Endothelial cell of umbilical vein (primary cell): ENCODE results near the gene TRERF1. TPM values are rescaled to one million over a fixed set of nuclear protein-coding genes. Genes with fewer than 3 reads are reported as not detected.

Experiments used
- BruUV-seq: library from RNA; stranded (reverse); fragments of 400-500 nt; replicated peaks from 2 replicates; lab custom pipeline; 2021; lab: Mats Ljungman, UMichigan
- CTCF ChIA-PET: fragments of 300-600, 350-600 bp; sonication (Branson Sonifier 250); formaldehyde crosslinking; loops from one replicate; lab custom pipeline; 2021; ENCODE audit warnings: antibody characterized with exemption, inconsistent platforms; lab: Charles Lee
- POLR2A ChIA-PET: fragments of 300-600, 350-600 bp; sonication (Branson Sonifier 250); formaldehyde crosslinking; loops from one replicate; lab custom pipeline; 2021; ENCODE audit warnings: antibody characterized with exemption, inconsistent platforms; lab: Charles Lee
- DNase-seq: peaks from one replicate; pipeline ENCODE4 v3.0.0-alpha.2; 2011; ENCODE audit warnings: low read depth, low spot score
- FAIRE-seq: peaks from 2 replicates; lab custom pipeline; 2011; peaks lifted over from hg19 to GRCh38; lab: Jason Lieb, UNC
- H2AFZ ChIP-seq: 2 replicates; pipeline ENCODE4 v1.6.0; 2012; ENCODE audit warnings: low read depth, low read length, control low read depth, inconsistent platforms
- H3K27ac ChIP-seq: 2 replicates; pipeline ENCODE4 v1.5.1; 2011; ENCODE audit warnings: low read depth, mild to moderate bottlenecking, control low read depth, low read length, moderate library complexity; ENCODE audit not compliant: insufficient read depth
- H3K27me3 ChIP-seq, 2 experiments: 2 replicates each; pipeline versions ENCODE4 v1.6.0 to v1.6.1; 2011; ENCODE audit warnings: low read length in 2 of 2, mixed read lengths in 1 of 2; ENCODE audit not compliant: control insufficient read depth in 2 of 2, insufficient read depth in 2 of 2
- H3K36me3 ChIP-seq, 2 experiments: 2 replicates in 1 of 2; 3 replicates in 1 of 2; pipeline ENCODE4 v1.5.1; 2011; ENCODE audit warnings: low read length in 2 of 2, mild to moderate bottlenecking in 1 of 2, moderate library complexity in 1 of 2; ENCODE audit not compliant: control insufficient read depth in 2 of 2, insufficient read depth in 2 of 2; ENCODE audit errors: extremely low read depth in 1 of 2
- H3K4me1 ChIP-seq: 3 replicates; pipeline ENCODE4 v1.5.1; 2011; ENCODE audit warnings: mild to moderate bottlenecking, low read length; ENCODE audit not compliant: control insufficient read depth, insufficient read depth; ENCODE audit errors: extremely low read depth
- H3K4me2 ChIP-seq: 2 replicates; pipeline ENCODE4 v1.6.1; 2011; ENCODE audit warnings: low read length, control low read depth, mixed read lengths; ENCODE audit not compliant: insufficient read depth
- H3K4me3 ChIP-seq, 3 experiments: fragments of 200-600 bp in 1 of 3; sonication (generic), shearing (Covaris generic) in 1 of 3; replicated peaks in 1 of 3; 2 replicates each; pipeline ENCODE4 v1.5.1; 2011 to 2016; ENCODE audit warnings: control low read depth in 3 of 3, low read length in 3 of 3, mild to moderate bottlenecking in 2 of 3, inconsistent platforms in 1 of 3, low read depth in 1 of 3, moderate library complexity in 1 of 3; ENCODE audit not compliant: insufficient read depth in 1 of 3
- H3K79me2 ChIP-seq: 2 replicates; pipeline ENCODE4 v1.6.0; 2012; ENCODE audit warnings: low read length, inconsistent platforms; ENCODE audit not compliant: control insufficient read depth, insufficient read depth
- H3K9ac ChIP-seq: replicated peaks from 2 replicates; pipeline ENCODE3; 2011; ENCODE audit warnings: low read length, control low read depth; ENCODE audit not compliant: insufficient read depth; ENCODE audit errors: extremely low read depth
- H3K9me1 ChIP-seq: replicated peaks from 3 replicates; pipeline ENCODE4 v1.6.0; 2011; ENCODE audit warnings: mild to moderate bottlenecking, low read length; ENCODE audit not compliant: control insufficient read depth, insufficient read depth; ENCODE audit errors: extremely low read depth
- H3K9me3 ChIP-seq: replicated peaks from 2 replicates; pipeline ENCODE4 v1.5.1; 2012; ENCODE audit warnings: low read length, inconsistent platforms; ENCODE audit not compliant: control insufficient read depth, insufficient read depth
- H4K20me1 ChIP-seq: replicated peaks from 2 replicates; pipeline ENCODE3; 2011; ENCODE audit warnings: mild to moderate bottlenecking, low read length; ENCODE audit not compliant: control insufficient read depth, insufficient read depth; ENCODE audit errors: extremely low read depth
- CTCF ChIP-seq, 2 donors: IDR thresholded peaks; 1 replicate in 1 of 2; 2 replicates in 1 of 2; pipeline ENCODE4 v1.5.1; 2011; ENCODE audit warnings: low read length in 2 of 2, mild to moderate bottlenecking in 2 of 2, moderate library complexity in 2 of 2, control low read depth in 1 of 2, inconsistent platforms in 1 of 2, low read depth in 1 of 2; ENCODE audit not compliant: insufficient read depth in 1 of 2; ENCODE audit errors: extremely low read depth in 1 of 2
- EZH2 ChIP-seq: IDR thresholded peaks from 2 replicates; pipeline ENCODE4 v1.6.1; 2012; ENCODE audit warnings: borderline replicate concordance, low read depth, mild to moderate bottlenecking, moderate library complexity, low read length, inconsistent platforms; ENCODE audit not compliant: severe bottlenecking
- FOS ChIP-seq: IDR thresholded peaks from 2 replicates; pipeline ENCODE4 v1.6.1; 2011; ENCODE audit warnings: mild to moderate bottlenecking, low read length, moderate library complexity, borderline replicate concordance; ENCODE audit not compliant: insufficient read depth
- GATA2 ChIP-seq: IDR thresholded peaks from 2 replicates; pipeline ENCODE4 v1.7.0; 2011; ENCODE audit warnings: low read depth, mild to moderate bottlenecking, moderate library complexity, mixed read lengths, low read length; ENCODE audit not compliant: insufficient read length, insufficient read depth
- JUN ChIP-seq: IDR thresholded peaks from 2 replicates; pipeline ENCODE4 v1.6.1; 2011; ENCODE audit warnings: borderline replicate concordance, low read depth; ENCODE audit not compliant: insufficient read length, insufficient read depth
- MAX ChIP-seq: IDR thresholded peaks from 2 replicates; pipeline ENCODE4 v1.6.1; 2011; ENCODE audit not compliant: insufficient read depth, insufficient read length
- MYC ChIP-seq: IDR thresholded peaks from one replicate; pipeline ENCODE4 v1.6.1; 2011; ENCODE audit warnings: mild to moderate bottlenecking, low read depth, low read length
- POLR2A ChIP-seq: IDR thresholded peaks from 2 replicates; pipeline ENCODE4 v1.6.1; 2012; ENCODE audit warnings: low read depth, mild to moderate bottlenecking, control low read depth, low read length
- POLR2AphosphoS5 ChIP-seq: IDR thresholded peaks from 2 replicates; pipeline ENCODE4 v1.6.1; 2012; ENCODE audit warnings: low read depth, mild to moderate bottlenecking, control low read depth, low read length, moderate library complexity; ENCODE audit not compliant: insufficient read depth
- dilution Hi-C: fragments of 300-500 bp; cut with MboI; formaldehyde crosslinking; loops from one replicate; pipeline ENCODE4 v1.15.0; 2019; ENCODE audit warnings: low sequenced_read_pairs; ENCODE audit not compliant: extremely low pct_ligation_motif_present
- intact Hi-C: fragments of 100-400 bp; cut with micrococcal nuclease; formaldehyde crosslinking; loops from one replicate; pipeline ENCODE4 v1.10.0; 2022
- polyA plus RNA-seq, 4 experiments: library from polyadenylated mRNA; depleted of rRNA in 3 of 4; stranded (reverse) in 3 of 4; unstranded in 1 of 4; fragments of >200 nt; gene quantifications; 2 replicates each; pipeline versions ENCODE4 v1.2.1 to v1.2.3, GENCODE V29; 2011 to 2012; ENCODE audit warnings: missing spikeins in 1 of 4
- total RNA-seq: library from RNA; stranded (reverse); gene quantifications from 2 replicates; pipeline ENCODE4 v1.2.3, GENCODE V29; 2021

Gene TRERF1
- total and polyA plus RNA-seq, 2 donors (not counting 3 experiments of a cell fraction or from before 2014, with no cell fraction given): 0.73 to 5.5 TPM

GRCh38 chr6:42419490-42420280, 32.0 kb downstream of the TRERF1 start:
- Histone ChIP-seq H3K9me1 (no peaks in the 10 kb centered on the region), H4K20me1 (no peaks in the 10 kb centered on the region), H3K4me2 (no peak overlapping the region), H2AFZ (no peak overlapping the region), H3K79me2 (no peaks in the 10 kb centered on the region), H3K27ac (no peak overlapping the region), H3K4me3 (no peak overlapping the region), H3K27me3 (peaks cover 0 to 2% of the 10 kb centered on the region in 2 experiments), H3K9me3 (no peaks in the 10 kb centered on the region), H3K4me1 (no peaks in the 10 kb centered on the region), H3K9ac (no peak overlapping the region), H3K36me3 (no peaks in the 10 kb centered on the region)
- CTCF ChIA-PET: interaction anchor here (0.7 to 1.9 kb wide), 4 partner anchors 11 to 159 kb away, joined by 3 to 9 read pairs (median 3); no protein-coding TSS in a partner anchor
- BruUV-seq: no TSS peak
- dilution Hi-C loops: no loop called here
- intact Hi-C loops: no loop called here
- no peak for DNase-seq
- no peak for FAIRE-seq
- POLR2A ChIA-PET: no interaction called here
- TF ChIP-seq MYC (no peak), FOS (no peak), POLR2A (no peak), CTCF (IDR thresholded peaks at IDR 0.05; ENCODE audit: extremely low read depth in 1 of 2, insufficient read depth in 1 of 2, low read depth in 1 of 2, low read length in 2 of 2) (no peak), GATA2 (no peak), MAX (no peak), JUN (no peak), EZH2 (no peak), POLR2AphosphoS5 (no peak)
